ENCODE measurements around the gene SLC4A7.

GRCh38 chr3:27458929-27459328 is 25.3 kb downstream of the SLC4A7 start:
- TF ChIP-seq YY1 (IDR thresholded peaks at IDR 0.05; ENCODE audit: low read depth) = no peak
- no peak for TF ChIP-seq RAD21 (IDR thresholded peaks at IDR 0.05; ENCODE audit: low read depth)
- TF ChIP-seq EP300 (IDR thresholded peaks at IDR 0.05; ENCODE audit: borderline replicate concordance) = no peak

Data from Ishikawa (cell line).